GM12878 (cell line): ENCODE results near the gene MPHOSPH9. TPM values are rescaled to one million over a fixed set of nuclear protein-coding genes. Genes with fewer than 3 reads are reported as not detected.
A peak's percentile ranks its signal among the peaks of the same experiment; 100 is the strongest.

Experiments
- ATAC-seq: fragments of 200-7000 bp; cut with Tn5 transposase; 3 replicates; pipeline ENCODE4 v1.9.1; 2020; ENCODE audit warnings: mild to moderate bottlenecking, moderate library complexity
- BruUV-seq: library from RNA; stranded (reverse); fragments of 400-500 nt; replicated peaks from 2 replicates; lab custom pipeline; 2021; lab: Mats Ljungman, UMichigan
- CTCF ChIA-PET: fragments of 300-600 bp; sonication (Branson Sonifier 250); formaldehyde crosslinking; extraction: SDS; loops from one replicate; lab custom pipeline; 2021; ENCODE audit warnings: inconsistent platforms; lab: Yijun Ruan, JAX
- POLR2A ChIA-PET: fragments of 350-600 bp; formaldehyde crosslinking; extraction: SDS; loops from one replicate; lab custom pipeline; 2021; ENCODE audit warnings: inconsistent platforms; lab: Charles Lee
- RAD21 ChIA-PET: fragments of 300-600 bp; sonication (Branson Sonifier 250); formaldehyde crosslinking; loops from one replicate; lab custom pipeline; 2023; ENCODE audit warnings: antibody characterized with exemption; ENCODE audit not compliant: unreplicated experiment; lab: Charles Lee
- SMC1A ChIA-PET: fragments of 300-600 bp; sonication (Branson Sonifier 250); formaldehyde crosslinking; loops from one replicate; lab custom pipeline; 2023; ENCODE audit not compliant: unreplicated experiment, uncharacterized antibody; lab: Charles Lee
- DNase-seq: peaks from one replicate; pipeline ENCODE4 v3.0.0-alpha.2; 2011; ENCODE audit warnings: low read depth, low spot score
- FAIRE-seq: peaks from 3 replicates; lab custom pipeline; 2011; peaks lifted over from hg19 to GRCh38; lab: Jason Lieb, UNC
- H2AFZ ChIP-seq: 2 replicates; pipeline ENCODE4 v1.6.0; 2011; ENCODE audit warnings: low read depth, low read length, control low read depth; ENCODE audit not compliant: control insufficient read depth
- H3K27ac ChIP-seq: 2 replicates; pipeline ENCODE4 v1.5.1; 2011; ENCODE audit warnings: control low read depth; ENCODE audit not compliant: control insufficient read depth, insufficient read depth
- H3K27me3 ChIP-seq, 2 experiments: replicated peaks in 1 of 2; 2 replicates each; pipeline versions ENCODE4 v1.6.0 to v1.6.1; 2011; ENCODE audit warnings: low read length in 1 of 2; ENCODE audit not compliant: control insufficient read depth in 2 of 2, insufficient read depth in 2 of 2
- H3K36me3 ChIP-seq, 2 experiments: 2 replicates each; pipeline ENCODE4 v1.5.1; 2011; ENCODE audit warnings: low read length in 1 of 2; ENCODE audit not compliant: control insufficient read depth in 2 of 2, insufficient read depth in 2 of 2
- H3K4me1 ChIP-seq: 2 replicates; pipeline ENCODE4 v1.6.1; 2011; ENCODE audit warnings: mild to moderate bottlenecking, low read length, moderate library complexity, mixed read lengths; ENCODE audit not compliant: control insufficient read depth, insufficient read depth
- H3K4me2 ChIP-seq: 2 replicates; pipeline ENCODE4 v1.6.0; 2011; ENCODE audit warnings: control low read depth; ENCODE audit not compliant: control insufficient read depth, insufficient read depth
- H3K4me3 ChIP-seq: fragments of 200-600 bp; sonication (generic); 2 replicates; pipeline ENCODE4 v1.5.1; 2016
- H3K79me2 ChIP-seq: 2 replicates; pipeline ENCODE4 v1.6.0; 2011; ENCODE audit warnings: low read length; ENCODE audit not compliant: control insufficient read depth, insufficient read depth
- H3K9ac ChIP-seq: 2 replicates; pipeline ENCODE4 v1.8.0; 2011; ENCODE audit warnings: low read length, control low read depth, mixed read lengths; ENCODE audit not compliant: control insufficient read depth, insufficient read depth
- H3K9me3 ChIP-seq: replicated peaks from 3 replicates; pipeline ENCODE4 v1.5.1; 2011; ENCODE audit warnings: mild to moderate bottlenecking, low read length; ENCODE audit not compliant: control insufficient read depth, insufficient read depth
- H4K20me1 ChIP-seq: 2 replicates; pipeline ENCODE4 v1.6.0; 2011; ENCODE audit not compliant: control insufficient read depth, insufficient read depth
- EZH2 ChIP-seq: IDR thresholded peaks from 2 replicates; pipeline ENCODE4 v1.6.1; 2012; ENCODE audit warnings: low read depth, mild to moderate bottlenecking, control low read depth, inconsistent platforms, low read length, borderline replicate concordance; ENCODE audit not compliant: control insufficient read depth
- FOS ChIP-seq: IDR thresholded peaks from 3 replicates; pipeline ENCODE4 v1.6.1; 2011; ENCODE audit warnings: borderline replicate concordance; ENCODE audit not compliant: insufficient read length; ENCODE audit errors: extremely low read depth
- FOXK2 ChIP-seq: fragments of 450-650 bp; IDR thresholded peaks from 2 replicates; pipeline ENCODE4 v1.6.1; 2017; ENCODE audit warnings: mild to moderate bottlenecking, moderate library complexity
- POLR2AphosphoS2 ChIP-seq: IDR thresholded peaks from 2 replicates; pipeline ENCODE4 v1.6.1; 2011; ENCODE audit warnings: low read depth, mild to moderate bottlenecking, low read length, improper control_type of control experiment, moderate library complexity
- RELB ChIP-seq: fragments of 450-650 bp; IDR thresholded peaks from 2 replicates; pipeline ENCODE4 v1.6.1; 2017; ENCODE audit warnings: low read depth, mild to moderate bottlenecking, moderate library complexity
- SMAD1 ChIP-seq: fragments of 450-650 bp; IDR thresholded peaks from 2 replicates; pipeline ENCODE4 v1.6.1; 2018; ENCODE audit warnings: mild to moderate bottlenecking, low read depth; ENCODE audit not compliant: partially characterized antibody
- TARDBP ChIP-seq: IDR thresholded peaks from 2 replicates; pipeline ENCODE4 v1.6.1; 2016; ENCODE audit warnings: borderline replicate concordance
- WGBS: methylation state at CpG from one replicate; pipeline ENCODE4 v1.1.6; 2016; ENCODE audit warnings: low lambda C conversion rate; ENCODE audit not compliant: insufficient replicate concordance, insufficient coverage; ENCODE audit errors: missing lambda C conversion rate; 5-methylcytosine and 5-hydroxymethylcytosine counted together
- in situ Hi-C: fragments of 300-500 bp; cut with MboI; formaldehyde crosslinking; loops from 9 replicates; pipeline ENCODE4 v1.14.3; 2018; ENCODE audit warnings: mixed read lengths
- intact Hi-C: fragments of 100-400 bp; cut with micrococcal nuclease; formaldehyde crosslinking; loops from one replicate; pipeline ENCODE4 v1.14.2; 2022; ENCODE audit not compliant: unreplicated experiment
- polyA plus RNA-seq, 11 experiments: library from polyadenylated mRNA; depleted of rRNA in 4 of 11; unstranded in 6 of 11; stranded (reverse) in 5 of 11; fragments of >200 nt; fragmentation: Nextera tagmentation in 4 of 11; fragmentation: Illumina TruSeq in 1 of 11; extraction: Ambion mirVana in 4 of 11; extraction: Trizol in 1 of 11; gene quantifications; 1 replicate in 1 of 11; 2 replicates in 10 of 11; pipeline versions ENCODE4 v1.2.1 to v1.2.3, GENCODE V29; 2011 to 2016; ENCODE audit warnings: inconsistent platforms in 2 of 11, missing spikeins in 2 of 11, low read depth in 1 of 11
- total RNA-seq, 4 experiments: library from RNA; depleted of rRNA in 3 of 4; stranded (reverse); fragments of >200 nt in 3 of 4; fragmentation: Illumina TruSeq in 1 of 4; extraction: Trizol in 1 of 4; gene quantifications; 2 replicates each; pipeline versions ENCODE4 v1.2.1 to v1.2.3, GENCODE V29; 2013 to 2021
- TF ChIP-seq, protein P1 (sequence below): IDR thresholded peaks from 2 replicates; pipeline ENCODE4 v1.6.1; 2011; ENCODE audit warnings: low read depth, low read length, improper control_type of control experiment, borderline replicate concordance

The MPHOSPH9 gene
- total and polyA plus RNA-seq, 10 of the 15 experiments (the other 5 are each of a cell fraction or from before 2014, with no cell fraction given), result 11.5 to 72.2 (median 45.7) TPM

DNA sequence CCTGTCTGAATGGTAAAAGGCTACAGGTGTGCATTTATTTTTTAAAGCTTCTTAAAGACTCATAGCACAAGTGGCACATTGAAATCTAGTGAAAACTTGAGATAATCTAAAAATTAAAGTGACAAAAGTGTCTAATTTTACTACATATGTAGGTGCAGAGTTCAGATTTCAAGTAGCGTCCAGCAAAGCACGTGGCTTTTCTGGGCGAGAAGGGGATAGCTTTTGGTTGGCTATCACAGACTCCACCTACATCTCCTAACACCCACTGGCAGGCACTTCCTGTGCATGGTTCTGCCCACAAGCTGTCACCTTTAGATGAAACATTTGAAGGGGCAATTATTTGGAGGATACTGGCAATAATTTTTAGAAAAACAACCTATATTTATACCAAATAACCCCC lies 80.1 kb downstream of the MPHOSPH9 start:
- Histone ChIP-seq H3K4me1 (no peaks in the 10 kb centered on the region), H3K27ac (no peak overlapping the region), H2AFZ (no peak overlapping the region), H3K4me2 (no peak overlapping the region), H3K9me3 (no peaks in the 10 kb centered on the region), H4K20me1 (no peaks in the 10 kb centered on the region), H3K27me3 (peaks cover 0 to 4% of the 10 kb centered on the region in 2 experiments; a peak in 1 of 4 replicates), H3K9ac (no peak overlapping the region), H3K4me3 (no peak overlapping the region), H3K79me2 (no peaks in the 10 kb centered on the region), H3K36me3 (peaks cover 2 to 4% of the 10 kb centered on the region in 2 experiments; a peak in 3 of 4 replicates)
- ATAC-seq (no peak), DNase-seq (no peak), FAIRE-seq (peak; percentile 7)
- TF ChIP-seq SMAD1, result no peak
- TF ChIP-seq POLR2AphosphoS2, result no peak
- TF ChIP-seq, protein P1, sequence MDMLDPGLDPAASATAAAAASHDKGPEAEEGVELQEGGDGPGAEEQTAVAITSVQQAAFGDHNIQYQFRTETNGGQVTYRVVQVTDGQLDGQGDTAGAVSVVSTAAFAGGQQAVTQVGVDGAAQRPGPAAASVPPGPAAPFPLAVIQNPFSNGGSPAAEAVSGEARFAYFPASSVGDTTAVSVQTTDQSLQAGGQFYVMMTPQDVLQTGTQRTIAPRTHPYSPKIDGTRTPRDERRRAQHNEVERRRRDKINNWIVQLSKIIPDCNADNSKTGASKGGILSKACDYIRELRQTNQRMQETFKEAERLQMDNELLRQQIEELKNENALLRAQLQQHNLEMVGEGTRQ, result no peak
- no peak for TF ChIP-seq TARDBP
- TF ChIP-seq FOXK2, result no peak
- no peak for TF ChIP-seq FOS
- TF ChIP-seq EZH2, result no peak
- TF ChIP-seq RELB, result no peak
- WGBS, result 69% methylated on average over 3 of the region's 3 CpGs
- BruUV-seq, result no TSS peak
- in situ Hi-C loops, result no loop called here
- SMC1A ChIA-PET, result interaction anchor here (1.7 to 2.8 kb wide), 2 partner anchors 9 to 85 kb away, joined by 5 to 9 read pairs; no protein-coding TSS in a partner anchor
- RAD21 ChIA-PET, result interaction anchor here (1.6 kb wide), 1 partner anchor 109 kb away, joined by 4 read pairs; no protein-coding TSS in a partner anchor
- intact Hi-C loops, result no loop called here
- POLR2A ChIA-PET, result no interaction called here
- CTCF ChIA-PET, result interaction anchor here (1.1 to 1.3 kb wide), 2 partner anchors 85 to 159 kb away, joined by 3 to 5 read pairs; no protein-coding TSS in a partner anchor
